Smooth muscle cell (in vitro differentiated cells): ENCODE results near the gene KCNIP4. TPM values are rescaled to one million over a fixed set of nuclear protein-coding genes. Genes with fewer than 3 reads are reported as not detected.

Source experiments
- DNase-seq: peaks from one replicate; lab custom pipeline; 2025; ENCODE audit not compliant: unreplicated experiment; lab: John Stamatoyannopoulos, UW
- H2AFZ ChIP-seq: fragments of 200-600 bp; sonication (generic); 2 replicates; pipeline ENCODE4 v1.6.0; 2016; ENCODE audit warnings: antibody characterized with exemption, low read depth, mild to moderate bottlenecking
- H3F3A ChIP-seq: fragments of 200-600 bp; sonication (generic); 2 replicates; pipeline ENCODE4 v1.6.0; 2017; ENCODE audit warnings: antibody characterized with exemption, low read depth
- H3K27ac ChIP-seq: fragments of 200-600 bp; sonication (generic); 2 replicates; pipeline ENCODE4 v1.5.1; 2016; ENCODE audit warnings: low read depth, mild to moderate bottlenecking
- H3K27me3 ChIP-seq: fragments of 200-600 bp; sonication (generic); 2 replicates; pipeline ENCODE4 v1.6.1; 2016; ENCODE audit warnings: low read depth, mild to moderate bottlenecking
- H3K36me3 ChIP-seq: fragments of 200-600 bp; sonication (generic); 2 replicates; pipeline ENCODE4 v1.5.1; 2016; ENCODE audit warnings: low read depth
- H3K4me1 ChIP-seq: fragments of 200-600 bp; sonication (generic); 2 replicates; pipeline ENCODE4 v1.5.1; 2016; ENCODE audit warnings: low read depth
- H3K4me2 ChIP-seq: fragments of 200-600 bp; sonication (generic); 2 replicates; pipeline ENCODE4 v1.6.0; 2016; ENCODE audit warnings: mild to moderate bottlenecking
- H3K4me3 ChIP-seq: fragments of 200-600 bp; sonication (generic); 2 replicates; pipeline ENCODE4 v1.5.1; 2016; ENCODE audit warnings: mild to moderate bottlenecking
- H3K79me2 ChIP-seq: fragments of 200-600 bp; sonication (generic); 2 replicates; pipeline ENCODE4 v1.6.0; 2016; ENCODE audit warnings: low read depth, mild to moderate bottlenecking
- H3K9ac ChIP-seq: fragments of 200-600 bp; sonication (generic); 2 replicates; pipeline ENCODE4 v1.6.0; 2016; ENCODE audit warnings: low read depth
- H3K9me3 ChIP-seq: fragments of 200-600 bp; sonication (generic); replicated peaks from 2 replicates; pipeline ENCODE4 v1.5.1; 2016; ENCODE audit warnings: low read depth
- H4K20me1 ChIP-seq: fragments of 200-600 bp; sonication (generic); 2 replicates; pipeline ENCODE4 v1.6.0; 2016; ENCODE audit warnings: low read depth
- WGBS: methylation state at CpG from one replicate; pipeline ENCODE4 v1.1.7; 2016; ENCODE audit warnings: low lambda C conversion rate; 5-methylcytosine and 5-hydroxymethylcytosine counted together
- polyA plus RNA-seq: library from polyadenylated mRNA; unstranded; fragments of >200 nt; fragmentation: Nextera tagmentation; extraction: Ambion mirVana; gene quantifications from 2 replicates; pipeline ENCODE4 v1.2.1, GENCODE V29; 2016
- total RNA-seq: library from RNA; depleted of rRNA; stranded (reverse); fragments of >200 nt; gene quantifications from 2 replicates; pipeline ENCODE4 v1.2.3, GENCODE V29; 2014
- TF ChIP-seq, protein P1 (sequence below): fragments of 200-600 bp; sonication (generic); IDR thresholded peaks from 2 replicates; pipeline ENCODE4 v1.5.1; 2017; ENCODE audit warnings: borderline replicate concordance, mild to moderate bottlenecking, antibody characterized with exemption; ENCODE audit not compliant: insufficient read depth, poor library complexity, severe bottlenecking

KCNIP4 gene
- total and polyA plus RNA-seq, 2 experiments from 2014 or later = 0.07 TPM; not detected in 1

DNA sequence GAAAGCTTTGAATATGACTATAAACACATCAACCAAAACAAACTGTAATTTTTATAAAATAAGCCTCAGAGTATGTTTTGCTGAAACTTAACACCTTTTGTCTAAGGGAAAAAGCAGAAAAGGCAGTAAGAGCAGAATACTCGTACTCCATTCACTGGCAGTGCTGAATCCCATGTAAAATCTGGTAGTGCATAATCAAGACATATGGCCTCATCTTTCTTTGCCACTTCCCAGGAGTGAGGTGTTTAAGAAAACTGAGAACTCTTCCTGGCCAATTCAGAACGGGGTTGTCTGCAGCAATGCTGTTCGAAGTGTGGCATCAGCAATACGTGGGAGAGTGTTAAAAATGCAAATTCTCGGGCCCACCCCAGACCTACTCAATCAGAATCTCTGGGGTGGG is 946.3 kb downstream of the KCNIP4 start:
- no peaks in the 10 kb centered on the region for H3K79me2 ChIP-seq
- no peak overlapping the region for H3K4me3 ChIP-seq
- no peaks in the 10 kb centered on the region for H3K4me1 ChIP-seq
- no peaks in the 10 kb centered on the region for H3K9me3 ChIP-seq
- H4K20me1 ChIP-seq = no peaks in the 10 kb centered on the region
- no peaks in the 10 kb centered on the region for H3K36me3 ChIP-seq
- TF ChIP-seq, protein P1, sequence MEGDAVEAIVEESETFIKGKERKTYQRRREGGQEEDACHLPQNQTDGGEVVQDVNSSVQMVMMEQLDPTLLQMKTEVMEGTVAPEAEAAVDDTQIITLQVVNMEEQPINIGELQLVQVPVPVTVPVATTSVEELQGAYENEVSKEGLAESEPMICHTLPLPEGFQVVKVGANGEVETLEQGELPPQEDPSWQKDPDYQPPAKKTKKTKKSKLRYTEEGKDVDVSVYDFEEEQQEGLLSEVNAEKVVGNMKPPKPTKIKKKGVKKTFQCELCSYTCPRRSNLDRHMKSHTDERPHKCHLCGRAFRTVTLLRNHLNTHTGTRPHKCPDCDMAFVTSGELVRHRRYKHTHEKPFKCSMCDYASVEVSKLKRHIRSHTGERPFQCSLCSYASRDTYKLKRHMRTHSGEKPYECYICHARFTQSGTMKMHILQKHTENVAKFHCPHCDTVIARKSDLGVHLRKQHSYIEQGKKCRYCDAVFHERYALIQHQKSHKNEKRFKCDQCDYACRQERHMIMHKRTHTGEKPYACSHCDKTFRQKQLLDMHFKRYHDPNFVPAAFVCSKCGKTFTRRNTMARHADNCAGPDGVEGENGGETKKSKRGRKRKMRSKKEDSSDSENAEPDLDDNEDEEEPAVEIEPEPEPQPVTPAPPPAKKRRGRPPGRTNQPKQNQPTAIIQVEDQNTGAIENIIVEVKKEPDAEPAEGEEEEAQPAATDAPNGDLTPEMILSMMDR = no peak
- WGBS = 74% methylated on average over 5 of the region's 5 CpGs
- no peak for DNase-seq
- H3K9ac ChIP-seq = no peak overlapping the region
- H3K27me3 ChIP-seq = no peaks in the 10 kb centered on the region
- no peaks in the 10 kb centered on the region for H3F3A ChIP-seq
- no peak overlapping the region for H2AFZ ChIP-seq
- no peak overlapping the region for H3K27ac ChIP-seq
- H3K4me2 ChIP-seq = no peak overlapping the region

DNA sequence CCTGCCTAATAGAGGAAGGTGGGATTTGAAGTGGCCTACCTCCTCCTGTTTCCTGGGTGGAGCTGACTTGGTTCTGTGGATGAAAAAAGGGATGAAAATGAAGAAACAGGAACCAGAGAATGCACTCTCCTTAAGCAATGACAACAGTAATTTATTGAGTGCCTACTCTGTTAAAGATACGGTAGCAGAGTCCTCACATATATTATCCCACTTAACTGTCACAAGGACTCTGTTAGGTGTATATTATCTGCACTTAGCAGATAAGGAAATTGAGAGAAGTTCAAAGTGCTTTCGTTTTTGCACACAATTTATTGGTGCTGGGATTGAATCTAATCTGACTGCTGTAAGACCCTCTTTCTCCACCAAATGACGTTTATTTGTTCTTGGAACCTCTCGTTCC is 947.1 kb downstream of the KCNIP4 start:
- 8% methylated on average over 4 of the region's 4 CpGs for WGBS
- H3K79me2 ChIP-seq = no peaks in the 10 kb centered on the region

DNA sequence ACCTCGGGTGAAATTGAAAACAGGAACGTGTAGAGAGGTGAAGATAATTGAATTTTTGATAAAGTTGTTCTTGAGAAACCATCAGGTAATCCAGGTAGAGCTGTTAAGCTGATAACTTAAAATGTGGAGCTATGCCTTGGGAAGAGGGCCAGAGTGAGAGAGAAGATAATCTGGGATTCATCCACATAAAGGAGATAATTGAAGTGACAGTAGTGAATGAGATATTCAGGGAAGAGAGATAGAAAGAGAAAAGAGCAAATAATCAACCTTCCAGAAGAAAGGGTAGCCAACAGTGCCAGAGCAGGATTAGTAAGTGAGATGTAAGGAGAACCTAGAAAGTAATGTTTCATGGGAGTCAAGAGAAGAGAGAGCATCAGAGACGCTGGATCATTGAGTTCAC is 950.7 kb downstream of the KCNIP4 start:
- no peaks in the 10 kb centered on the region for H3F3A ChIP-seq
- TF ChIP-seq, protein P1 = no peak
- no peaks in the 10 kb centered on the region for H3K27me3 ChIP-seq
- no peaks in the 10 kb centered on the region for H4K20me1 ChIP-seq
- H3K4me1 ChIP-seq = no peaks in the 10 kb centered on the region
- H3K4me2 ChIP-seq = no peak overlapping the region
- H3K27ac ChIP-seq = no peak overlapping the region
- no peak overlapping the region for H3K9ac ChIP-seq
- no peaks in the 10 kb centered on the region for H3K36me3 ChIP-seq
- H3K9me3 ChIP-seq = no peaks in the 10 kb centered on the region
- no peaks in the 10 kb centered on the region for H3K79me2 ChIP-seq
- 90% methylated on average over 3 of the region's 3 CpGs for WGBS
- no peak for DNase-seq
- no peak overlapping the region for H2AFZ ChIP-seq
- no peak overlapping the region for H3K4me3 ChIP-seq

More for the DNA sequence above, 947.1 kb downstream of the KCNIP4 start:
- Histone ChIP-seq H3F3A (no peaks in the 10 kb centered on the region), H3K27me3 (no peaks in the 10 kb centered on the region), H3K4me2 (no peak overlapping the region), H3K4me3 (no peak overlapping the region), H3K9ac (no peak overlapping the region), H2AFZ (no peak overlapping the region), H3K36me3 (no peaks in the 10 kb centered on the region), H3K27ac (no peak overlapping the region), H4K20me1 (no peaks in the 10 kb centered on the region), H3K4me1 (no peaks in the 10 kb centered on the region), H3K9me3 (no peaks in the 10 kb centered on the region)
- no peak for DNase-seq
- TF ChIP-seq, protein P1 = no peak

DNA sequence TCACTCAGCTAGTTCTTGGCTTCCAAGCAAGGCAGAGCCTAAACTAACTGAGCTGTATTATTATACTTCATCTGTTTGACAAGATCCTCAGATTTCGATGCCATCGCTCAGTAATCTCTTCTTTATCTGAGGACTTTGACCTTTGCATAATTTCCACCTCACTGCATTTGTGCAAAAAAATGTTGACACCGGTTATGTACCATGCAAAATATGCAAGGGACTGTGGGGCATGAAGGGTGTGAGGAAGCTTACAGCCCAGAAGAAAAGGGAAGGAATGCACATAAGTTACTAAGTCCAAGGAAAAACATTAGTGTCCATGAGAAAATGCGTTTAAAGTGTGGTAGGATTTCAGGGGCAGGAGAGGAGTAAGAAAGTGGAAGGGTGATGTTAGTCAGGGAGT is 953.0 kb downstream of the KCNIP4 start:
- TF ChIP-seq, protein P1 = no peak
- DNase-seq = no peak
- H3K4me3 ChIP-seq = no peak overlapping the region
- H4K20me1 ChIP-seq = no peaks in the 10 kb centered on the region
- no peak overlapping the region for H3K27ac ChIP-seq
- H3K9ac ChIP-seq = no peak overlapping the region
- no peaks in the 10 kb centered on the region for H3K36me3 ChIP-seq
- no peaks in the 10 kb centered on the region for H3F3A ChIP-seq
- H3K79me2 ChIP-seq = no peaks in the 10 kb centered on the region
- H3K27me3 ChIP-seq = no peaks in the 10 kb centered on the region
- no peak overlapping the region for H3K4me2 ChIP-seq
- 89% methylated on average over 4 of the region's 4 CpGs for WGBS
- H2AFZ ChIP-seq = no peak overlapping the region
- H3K9me3 ChIP-seq = no peaks in the 10 kb centered on the region
- H3K4me1 ChIP-seq = no peaks in the 10 kb centered on the region
